H9 (cell line): ENCODE results near the gene ILDR1. TPM values are rescaled to one million over a fixed set of nuclear protein-coding genes. Genes with fewer than 3 reads are reported as not detected.

Experiments used
- DNase-seq: peaks from one replicate; pipeline ENCODE4 v3.0.0-alpha.2; 2017
- H2AFZ ChIP-seq: one replicate; pipeline ENCODE4 v1.6.1; 2013; ENCODE audit warnings: mild to moderate bottlenecking, low read length, control low read depth, moderate library complexity
- H2AK5ac ChIP-seq: 2 replicates; pipeline ENCODE4 v1.6.1; 2013; ENCODE audit warnings: low read length, control low read depth, mixed read lengths; ENCODE audit not compliant: insufficient read length
- H2BK120ac ChIP-seq: one replicate; pipeline ENCODE4 v1.6.1; 2013; ENCODE audit warnings: low read depth, mild to moderate bottlenecking, low read length, control low read depth, inconsistent platforms; ENCODE audit not compliant: poor library complexity, severe bottlenecking
- H2BK12ac ChIP-seq: 2 replicates; pipeline ENCODE4 v1.6.1; 2013; ENCODE audit warnings: low read length, control low read depth, mixed read lengths, low read depth; ENCODE audit not compliant: insufficient read length
- H2BK15ac ChIP-seq: 2 replicates; pipeline ENCODE4 v1.6.1; 2013; ENCODE audit warnings: low read depth, low read length, control low read depth
- H2BK20ac ChIP-seq: one replicate; pipeline ENCODE4 v1.6.1; 2013; ENCODE audit warnings: low read depth, mild to moderate bottlenecking, low read length, control low read depth, inconsistent platforms; ENCODE audit not compliant: poor library complexity, severe bottlenecking
- H2BK5ac ChIP-seq: 2 replicates; pipeline ENCODE4 v1.6.1; 2013; ENCODE audit warnings: low read length, control low read depth, mixed read lengths; ENCODE audit not compliant: insufficient read length
- H3K14ac ChIP-seq: 2 replicates; pipeline ENCODE4 v1.6.1; 2013; ENCODE audit warnings: low read length, control low read depth; ENCODE audit not compliant: insufficient read depth
- H3K18ac ChIP-seq: 2 replicates; pipeline ENCODE4 v1.6.1; 2013; ENCODE audit warnings: low read depth, mild to moderate bottlenecking, mixed read lengths, low read length, control low read depth; ENCODE audit not compliant: insufficient read length
- H3K23ac ChIP-seq: 2 replicates; pipeline ENCODE4 v1.6.1; 2013; ENCODE audit warnings: low read length, control low read depth, mixed read lengths, low read depth; ENCODE audit not compliant: insufficient read length
- H3K23me2 ChIP-seq: 2 replicates; pipeline ENCODE4 v1.6.1; 2013; ENCODE audit warnings: low read depth, mild to moderate bottlenecking, mixed read lengths, low read length, control low read depth; ENCODE audit not compliant: insufficient read length, poor library complexity, severe bottlenecking
- H3K27ac ChIP-seq: 2 replicates; pipeline ENCODE4 v1.5.1; 2013; ENCODE audit warnings: low read length, control low read depth, mixed read lengths, low read depth; ENCODE audit not compliant: insufficient read length
- H3K27me3 ChIP-seq: 2 replicates; pipeline ENCODE4 v1.6.1; 2013; ENCODE audit warnings: low read length, control low read depth, inconsistent platforms; ENCODE audit not compliant: insufficient read depth
- H3K4ac ChIP-seq: 2 replicates; pipeline ENCODE4 v1.6.1; 2013; ENCODE audit warnings: low read depth, mild to moderate bottlenecking, control low read depth, inconsistent platforms, low read length, moderate library complexity
- H3K4me1 ChIP-seq: 2 replicates; pipeline ENCODE4 v1.6.1; 2013; ENCODE audit warnings: low read length, control low read depth, inconsistent platforms; ENCODE audit not compliant: insufficient read depth
- H3K4me2 ChIP-seq: 2 replicates; pipeline ENCODE4 v1.6.1; 2013; ENCODE audit warnings: low read length, control low read depth, mixed read lengths; ENCODE audit not compliant: insufficient read length, insufficient read depth
- H3K56ac ChIP-seq: 2 replicates; pipeline ENCODE4 v1.6.1; 2013; ENCODE audit warnings: low read depth, mild to moderate bottlenecking, mixed read lengths, low read length, control low read depth; ENCODE audit not compliant: insufficient read length
- H3K79me1 ChIP-seq: 2 replicates; pipeline ENCODE4 v1.6.1; 2013; ENCODE audit warnings: low read depth, mild to moderate bottlenecking, moderate library complexity, low read length, control low read depth, inconsistent platforms; ENCODE audit not compliant: insufficient read depth, poor library complexity, severe bottlenecking
- H3K79me2 ChIP-seq: 2 replicates; pipeline ENCODE4 v1.6.1; 2013; ENCODE audit warnings: low read length, control low read depth, inconsistent platforms; ENCODE audit not compliant: insufficient read depth
- H3K9ac ChIP-seq: 2 replicates; pipeline ENCODE4 v1.6.1; 2013; ENCODE audit warnings: low read length, control low read depth, mixed read lengths; ENCODE audit not compliant: insufficient read length; ENCODE audit errors: extremely low read depth
- H3K9me3 ChIP-seq: one replicate; pipeline ENCODE4 v1.6.1; 2013; ENCODE audit warnings: low read depth, low read length, inconsistent platforms; ENCODE audit not compliant: control insufficient read depth
- H3T11ph ChIP-seq: one replicate; pipeline ENCODE4 v1.6.1; 2013; ENCODE audit warnings: mild to moderate bottlenecking, low read length, control low read depth, inconsistent platforms
- H4K20me1 ChIP-seq: one replicate; pipeline ENCODE4 v1.6.1; 2013; ENCODE audit not compliant: control insufficient read depth, insufficient read length, insufficient read depth
- H4K5ac ChIP-seq: 2 replicates; pipeline ENCODE4 v1.6.1; 2013; ENCODE audit warnings: low read depth, mild to moderate bottlenecking, mixed read lengths, low read length, control low read depth; ENCODE audit not compliant: insufficient read length
- H4K8ac ChIP-seq: replicated peaks from 2 replicates; pipeline ENCODE4 v1.6.1; 2013; ENCODE audit warnings: low read length, control low read depth, mixed read lengths, low read depth; ENCODE audit not compliant: insufficient read length
- H4K91ac ChIP-seq: 2 replicates; pipeline ENCODE4 v1.6.1; 2013; ENCODE audit warnings: low read depth, mild to moderate bottlenecking, moderate library complexity, mixed read lengths, low read length, control low read depth; ENCODE audit not compliant: insufficient read length
- H3K27ac Mint-ChIP-seq, 3 experiments: 2 replicates in 2 of 3; 3 replicates in 1 of 3; pipeline ENCODE4 v1.8.0; 2020 to 2021; ENCODE audit warnings: mixed read lengths in 3 of 3, mild to moderate bottlenecking in 1 of 3, moderate library complexity in 1 of 3
- H3K27me3 Mint-ChIP-seq: 2 replicates; pipeline ENCODE4 v1.8.0; 2021; ENCODE audit warnings: low read depth, mild to moderate bottlenecking, moderate library complexity, mixed read lengths
- H3K36me3 Mint-ChIP-seq, 3 experiments: 2 replicates in 2 of 3; 3 replicates in 1 of 3; pipeline ENCODE4 v1.8.0; 2020 to 2021; ENCODE audit warnings: low read depth in 3 of 3, mixed read lengths in 3 of 3; ENCODE audit not compliant: insufficient read depth in 1 of 3
- H3K4me1 Mint-ChIP-seq, 2 experiments: 2 replicates each; pipeline ENCODE4 v1.8.0; 2020; ENCODE audit warnings: mixed read lengths in 2 of 2
- H3K4me3 Mint-ChIP-seq, 2 experiments: 2 replicates in 1 of 2; 3 replicates in 1 of 2; pipeline ENCODE4 v1.8.0; 2020 to 2021; ENCODE audit warnings: mild to moderate bottlenecking in 2 of 2, mixed read lengths in 2 of 2, moderate library complexity in 1 of 2
- H3K9me3 Mint-ChIP-seq, 2 experiments: 2 replicates in 1 of 2; 3 replicates in 1 of 2; pipeline ENCODE4 v1.8.0; 2020; ENCODE audit warnings: mild to moderate bottlenecking in 2 of 2, mixed read lengths in 2 of 2, moderate library complexity in 1 of 2
- CTCF ChIP-seq: fragments of 200-600 bp; sonication (generic); conservative IDR thresholded peaks from 3 replicates; pipeline ENCODE4 v1.8.0; 2021; ENCODE audit warnings: antibody characterized with exemption, mild to moderate bottlenecking
- WGBS: extraction: QIAGEN DNeasy Blood & Tissue Kit; methylation state at CpG from one replicate; pipeline ENCODE4 v1.1.7; 2013; ENCODE audit warnings: missing lambda C conversion rate, low lambda C conversion rate, mixed read lengths; ENCODE audit not compliant: insufficient read length; ENCODE audit errors: extremely low coverage; 5-methylcytosine and 5-hydroxymethylcytosine counted together
- total RNA-seq: library from RNA; stranded (reverse); gene quantifications from 2 replicates; pipeline ENCODE4 v1.2.1, GENCODE V29; 2021

Gene ILDR1
- total RNA-seq, 1 experiment from 2014 or later = 0.68 TPM

DNA sequence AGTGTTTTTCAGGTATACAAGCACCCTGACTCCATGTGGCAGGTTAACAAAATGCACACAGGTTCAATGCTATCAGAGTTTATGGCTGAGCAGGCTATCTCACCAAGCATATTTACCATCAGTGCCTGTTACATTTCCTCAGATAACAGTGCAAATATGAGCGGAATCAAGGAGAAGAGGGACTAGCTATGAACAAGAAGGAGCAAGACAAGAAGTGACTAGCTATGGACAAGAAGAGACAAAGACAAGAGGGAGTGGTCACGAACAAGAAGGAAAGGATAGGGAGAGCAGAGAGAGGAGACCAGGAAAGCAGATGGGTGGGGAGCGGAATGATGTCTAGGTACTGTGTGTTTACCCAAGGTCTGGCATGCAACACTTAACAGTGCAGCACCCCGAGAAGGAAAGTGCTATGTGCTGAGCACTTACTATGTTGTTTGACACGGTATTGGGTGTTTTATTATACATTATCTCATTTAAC is 8.6 kb downstream of the ILDR1 start:
- Mint-ChIP-seq H3K27me3 (0 out of 2 replicates have a peak, but pooled peaks cover 1% of the 10 kb centered on the region), H3K27ac (no peak overlapping the region)
- no peak overlapping the region for H3K14ac ChIP-seq

More for the DNA sequence above, 8.6 kb downstream of the ILDR1 start:
- Histone ChIP-seq H3K79me1 (no peaks in the 10 kb centered on the region), H3K4me1 (no peaks in the 10 kb centered on the region), H3K9me3 (no peaks in the 10 kb centered on the region), H2BK20ac (no peak overlapping the region), H3K9ac (no peak overlapping the region), H3K27ac (no peak overlapping the region), H3K18ac (no peak overlapping the region), H2BK15ac (no peak overlapping the region), H2BK120ac (no peak overlapping the region), H3K23me2 (no peaks in the 10 kb centered on the region), H2AFZ (no peak overlapping the region), H3K4me2 (no peak overlapping the region), H4K20me1 (no peaks in the 10 kb centered on the region), H2BK12ac (no peak overlapping the region), H2BK5ac (no peak overlapping the region), H3K4ac (no peak overlapping the region), H3K56ac (no peak overlapping the region), H3K79me2 (no peaks in the 10 kb centered on the region), H2AK5ac (no peak overlapping the region), H4K5ac (no peak overlapping the region), H4K91ac (no peak overlapping the region), H3T11ph (no peak overlapping the region), H3K23ac (no peak overlapping the region), H4K8ac (no peak overlapping the region), H3K27me3 (no peaks in the 10 kb centered on the region)
- Mint-ChIP-seq H3K4me3 (no peak overlapping the region), H3K9me3 (no peaks in the 10 kb centered on the region; a peak in 1 of 5 replicates), H3K36me3 (no peaks in the 10 kb centered on the region), H3K4me1 (peaks cover 7 to 12% of the 10 kb centered on the region in 2 experiments; a peak in 3 of 4 replicates)
- WGBS = no CpG with 5 or more reads among the region's 5 CpGs
- DNase-seq = no peak
- no peak for TF ChIP-seq CTCF
